Measurements from ENCODE around the gene TIMMDC1.
"Not testable (repeated sequence)": the region's sequence is repeated elsewhere in the genome, so short reads cannot be mapped to it uniquely, and the experiment has no call there.

GRCh38 chr3:119563334-119563733 is 65.0 kb downstream of the TIMMDC1 start:
- not testable (repeated sequence) for TF ChIP-seq YY1 (IDR thresholded peaks at IDR 0.05; ENCODE audit: insufficient read depth, insufficient read length); ZNF274 (IDR thresholded peaks at IDR 0.05; ENCODE audit: low read depth, low read length)

Measured in NT2/D1 (cell line).